Astrocyte of the spinal cord (primary cell): Measurements from ENCODE around the gene PRKAG1.
"Not testable (repeated sequence)": the region's sequence is repeated elsewhere in the genome, so short reads cannot be mapped to it uniquely, and the experiment has no call there.

Source experiments
- DNase-seq: peaks from one replicate; pipeline ENCODE4 v3.0.0; 2011; ENCODE audit warnings: low read depth, low spot score
- H3K4me3 ChIP-seq: 2 replicates; pipeline ENCODE4 v1.5.1; 2011; ENCODE audit warnings: low read depth, mild to moderate bottlenecking, low read length, moderate library complexity
- CTCF ChIP-seq: IDR thresholded peaks from 2 replicates; pipeline ENCODE4 v1.5.1; 2012; ENCODE audit warnings: low read depth, mild to moderate bottlenecking, low read length, inconsistent platforms
- in situ Hi-C: cut with HindIII; loops from 2 replicates; pipeline ENCODE4 v1.10.0; 2017; ENCODE audit warnings: low sequenced_read_pairs

The PRKAG1 gene

GRCh38 chr12:49018261-49019119 is at the start of gene PRKAG1:
TSS of gene PRKAG1 (minus strand) at chr12:49018776. CDS start at chr12:49018740, 36 bp downstream.
- H3K4me3 ChIP-seq: peak within 1 kb of the TSS; percentile 92
- peak; percentile 98 for DNase-seq
- peak; percentile 64 for TF ChIP-seq CTCF
- in situ Hi-C loops: no loop called here

GRCh38 chr12:49066120-49066519 is 47.5 kb upstream of the PRKAG1 start:
- no peak for TF ChIP-seq CTCF
- no peak overlapping the region for H3K4me3 ChIP-seq
- no peak for DNase-seq
- in situ Hi-C loops: no loop called here

- in situ Hi-C loops: no loop called here
- DNase-seq: no peak
- no peak for TF ChIP-seq CTCF
- no peak overlapping the region for H3K4me3 ChIP-seq
Measured at GRCh38 chr12:49064767-49065152, 46.2 kb upstream of the PRKAG1 start.

GRCh38 chr12:49061916-49062315 is 43.3 kb upstream of the PRKAG1 start:
- H3K4me3 ChIP-seq, in situ Hi-C loops, DNase-seq: not testable (repeated sequence)

- peak overlapping the region; percentile 95 for H3K4me3 ChIP-seq
- in situ Hi-C loops: no loop called here
- TF ChIP-seq CTCF: no peak
- DNase-seq: no peak
Measured at GRCh38 chr12:49061157-49061650, 42.6 kb upstream of the PRKAG1 start.

- peak within 1 kb of the TSS; percentile 95 for H3K4me3 ChIP-seq
- peak; percentile 26 for TF ChIP-seq CTCF
- DNase-seq: peak; percentile 97
- in situ Hi-C loops: no loop called here
Measured at GRCh38 chr12:49060237-49061156, 41.9 kb upstream of the PRKAG1 start, which contains the start of gene KMT2D. TSS of gene KMT2D (minus strand) at chr12:49060794. CDS start at chr12:49055324, 5,470 bp downstream.
